ENCODE measurements around the gene TOX2.

GRCh38 chr20:44050925-44051660 is 136.4 kb downstream of the TOX2 start:
- TF ChIP-seq CTCF (conservative IDR thresholded peaks at IDR 0.05; ENCODE audit: low read depth, low read length), result no peak
- no peak for TF ChIP-seq EZH2 (IDR thresholded peaks at IDR 0.05; ENCODE audit: low read length, unreplicated experiment)

All from PC-3 (cell line).